K562 (cell line): ENCODE measurements around the gene XPNPEP3. TPM values are rescaled to one million over a fixed set of nuclear protein-coding genes. Genes with fewer than 3 reads are reported as not detected.

ENCODE experiments used
- ATF7 ChIP-seq: fragments of 450-650 bp; IDR thresholded peaks from 2 replicates; pipeline ENCODE4 v1.7.1; 2014; ENCODE audit warnings: mild to moderate bottlenecking, moderate library complexity
- BCOR ChIP-seq: fragments of 450-650 bp; IDR thresholded peaks from 2 replicates; pipeline ENCODE4 v1.6.1; 2016
- CCAR2 ChIP-seq: fragments of 200-400 bp; formaldehyde crosslinking; IDR thresholded peaks from 2 replicates; pipeline ENCODE4 v1.6.1; 2017; ENCODE audit warnings: mild to moderate bottlenecking, low read depth, low read length
- ELK3 ChIP-seq: fragments of 450-650 bp; formaldehyde crosslinking; IDR thresholded peaks from 2 replicates; pipeline ENCODE4 v1.4.0; 2020; ENCODE audit warnings: mild to moderate bottlenecking
- KAT7 ChIP-seq: sonication (generic); formaldehyde crosslinking; IDR thresholded peaks from 2 replicates; pipeline ENCODE4 v1.8.0; 2022; ENCODE audit warnings: missing genetic modification reagents, mild to moderate bottlenecking, borderline replicate concordance
- MECOM ChIP-seq: fragments of 250-450 bp; sonication (Bioruptor Pico); IDR thresholded peaks from 2 replicates; pipeline ENCODE4 v1.8.0; 2022; ENCODE audit warnings: inconsistent platforms
- MGA ChIP-seq: fragments of 450-650 bp; IDR thresholded peaks from 2 replicates; pipeline ENCODE4 v1.6.1; 2016; ENCODE audit warnings: mild to moderate bottlenecking, moderate library complexity
- PTRF ChIP-seq: fragments of 450-650 bp; IDR thresholded peaks from 2 replicates; pipeline ENCODE4 v1.6.1; 2016; ENCODE audit warnings: mild to moderate bottlenecking, missing genetic modification characterization, missing compliant biosample characterization
- SAFB ChIP-seq: fragments of 200-400 bp; formaldehyde crosslinking; IDR thresholded peaks from 2 replicates; pipeline ENCODE4 v1.6.1; 2017; ENCODE audit warnings: low read depth, low read length, borderline replicate concordance
- SRSF1 ChIP-seq: fragments of 200-400 bp; formaldehyde crosslinking; IDR thresholded peaks from 2 replicates; pipeline ENCODE4 v1.6.1; 2017; ENCODE audit warnings: mild to moderate bottlenecking, low read depth, low read length, moderate library complexity
- SRSF3 ChIP-seq: fragments of 200-400 bp; formaldehyde crosslinking; IDR thresholded peaks from 2 replicates; pipeline ENCODE4 v1.6.1; 2016; ENCODE audit warnings: mild to moderate bottlenecking, low read length, moderate library complexity; ENCODE audit not compliant: insufficient read depth
- ZNF592 ChIP-seq: fragments of 450-650 bp; IDR thresholded peaks from 2 replicates; pipeline ENCODE4 v1.6.1; 2017; ENCODE audit warnings: antibody characterized with exemption, mild to moderate bottlenecking
- polyA plus RNA-seq, 8 experiments: library from polyadenylated mRNA; depleted of rRNA in 4 of 8; stranded (reverse) in 5 of 8; unstranded in 3 of 8; fragments of >200 nt; fragmentation: Nextera tagmentation in 2 of 8; fragmentation: Illumina TruSeq in 1 of 8; extraction: Ambion mirVana in 2 of 8; extraction: Trizol in 1 of 8; gene quantifications; 2 replicates each; pipeline versions ENCODE4 v1.2.1 to v1.2.3, GENCODE V29; 2011 to 2014; ENCODE audit warnings: inconsistent platforms in 1 of 8, missing spikeins in 1 of 8
- total RNA-seq, 7 experiments: library from RNA; depleted of rRNA in 6 of 7; stranded (reverse); fragments of >200 nt in 6 of 7; fragmentation: Illumina TruSeq in 2 of 7; extraction: Trizol in 2 of 7; gene quantifications; 2 replicates each; pipeline versions ENCODE4 v1.2.1 to v1.2.3, GENCODE V29; 2011 to 2021; ENCODE audit warnings: low replicate concordance in 1 of 7

Gene XPNPEP3
- total and polyA plus RNA-seq, 9 of the 15 experiments (the other 6 are each of a cell fraction or from before 2014, with no cell fraction given) = 9.1 to 22.6 (median 15.6) TPM

- TF ChIP-seq SRSF1 = no peak
- TF ChIP-seq ZNF592 = peak; percentile 100
- TF ChIP-seq MECOM (CRISPR knock-in tag) = peak; percentile 100
- no peak for TF ChIP-seq CCAR2
- no peak for TF ChIP-seq KAT7 (CRISPR knock-in tag)
- no peak for TF ChIP-seq SRSF3
- TF ChIP-seq SAFB = no peak
- TF ChIP-seq BCOR = peak; percentile 49; the same call in 1 of the 2 replicates
- TF ChIP-seq MGA = no peak
- peak; percentile 98 for TF ChIP-seq ELK3 (CRISPR knock-in tag)
- TF ChIP-seq ATF7 = 0 out of 2 replicates have a peak, but pooled peaks have one; percentile 37
- TF ChIP-seq PTRF = peak; percentile 99
Observed at GRCh38 chr22:40813912-40814315, 43.0 kb upstream of the XPNPEP3 start (continued).
